Right lobe of liver (tissue), 6 donors: ENCODE results near the gene SFTA2. TPM values are rescaled to one million over a fixed set of nuclear protein-coding genes. Genes with fewer than 3 reads are reported as not detected.
"Not testable (repeated sequence)": the region's sequence is repeated elsewhere in the genome, so short reads cannot be mapped to it uniquely, and the experiment has no call there.

Source experiments
- ATAC-seq, 4 donors: fragments of 200-7000 bp; cut with Tn5 transposase; one replicate each; pipeline ENCODE4 v1.9.1; 2020; ENCODE audit warnings: mild to moderate bottlenecking in 4 of 4, moderate library complexity in 4 of 4
- DNase-seq, 3 donors: peaks; one replicate each; pipeline ENCODE4 v3.0.0-alpha.2; 2020
- H3K27ac ChIP-seq, 3 donors: fragments of 200-600 bp; one replicate each; pipeline ENCODE4 v1.8.0; 2022
- H3K27me3 ChIP-seq, 2 donors: fragments of 200-600 bp; one replicate each; pipeline ENCODE4 v1.8.0; 2022
- H3K36me3 ChIP-seq, 4 donors: fragments of 200-600 bp; sonication (generic) in 1 of 4; one replicate each; pipeline versions ENCODE4 v1.5.1 to v1.8.0; 2017 to 2022; ENCODE audit warnings: control low read depth in 1 of 4
- H3K4me1 ChIP-seq, 4 donors: fragments of 200-600 bp; sonication (generic) in 1 of 4; one replicate each; pipeline versions ENCODE4 v1.5.1 to v1.8.0; 2017 to 2022; ENCODE audit warnings: control low read depth in 1 of 4
- H3K4me3 ChIP-seq, 3 donors: fragments of 200-600 bp; one replicate each; pipeline ENCODE4 v1.8.0; 2022
- H3K9me3 ChIP-seq, 4 donors: fragments of 200-600 bp; sonication (generic) in 1 of 4; one replicate each; pipeline versions ENCODE4 v1.5.1 to v1.8.0; 2017 to 2022; ENCODE audit warnings: control low read depth in 1 of 4
- POLR2A ChIP-seq: fragments of 450-650 bp; IDR thresholded peaks from one replicate; pipeline ENCODE4 v1.6.1; 2017; ENCODE audit warnings: antibody characterized with exemption, mild to moderate bottlenecking
- WGBS: methylation state at CpG from one replicate; pipeline ENCODE4 v1.1.6; 2018; ENCODE audit warnings: low coverage, low lambda C conversion rate; ENCODE audit not compliant: insufficient coverage; ENCODE audit errors: missing lambda C conversion rate; 5-methylcytosine and 5-hydroxymethylcytosine counted together
- intact Hi-C, 2 donors: fragments of 100-400 bp; cut with DNase I; formaldehyde crosslinking; loops; one replicate each; pipeline versions ENCODE4 v1.11.2 to v1.14.1; 2022
- total RNA-seq, 6 experiments: library from RNA; depleted of rRNA in 2 of 6; stranded (reverse); fragments of >200 nt in 2 of 6; fragmentation: NEBNext Ultra II Directional in 3 of 6; extraction: Animal tissue kit (Norgen Biotek cat#: 25700) in 3 of 6; gene quantifications; one replicate each; pipeline versions ENCODE4 v1.1.0 to v1.2.4, GENCODE V29; 2016 to 2023
- TF ChIP-seq, protein P1 (sequence below), 4 donors: fragments of 200-600 bp in 3 of 4; fragments of 450-650 bp in 1 of 4; IDR thresholded peaks; one replicate each; pipeline versions ENCODE4 v1.5.1 to v1.8.0; 2016 to 2022; ENCODE audit warnings: antibody characterized with exemption in 4 of 4, mild to moderate bottlenecking in 2 of 4
- donor health status: DM: no; HTN: yes; CAD: no.
- donor health status: DM: no; HTN: no; CAD: no.
- donor health status: DM: no; HTN: no; CAD: no.
- donor health status: DM: no; HTN: yes; CAD: no.
- donor health status: DM: no; HTN: yes; CAD: no.

Gene SFTA2
- total RNA-seq, 6 experiments from 2014 or later: not detected

GRCh38 chr6:30908700-30909099, 23.3 kb downstream of the SFTA2 start:
- Histone ChIP-seq H3K27ac (no peak overlapping the region), H3K36me3 (peaks cover 0 to 21% (median 7%) of the 10 kb centered on the region in 4 donors), H3K4me3 (peak overlapping the region; percentile 76 to 94 (median 80)), H3K9me3 (no peaks in the 10 kb centered on the region), H3K4me1 (peaks cover 0 to 21% (median 9%) of the 10 kb centered on the region in 4 donors), H3K27me3 (no peaks in the 10 kb centered on the region)
- TF ChIP-seq, protein P1, sequence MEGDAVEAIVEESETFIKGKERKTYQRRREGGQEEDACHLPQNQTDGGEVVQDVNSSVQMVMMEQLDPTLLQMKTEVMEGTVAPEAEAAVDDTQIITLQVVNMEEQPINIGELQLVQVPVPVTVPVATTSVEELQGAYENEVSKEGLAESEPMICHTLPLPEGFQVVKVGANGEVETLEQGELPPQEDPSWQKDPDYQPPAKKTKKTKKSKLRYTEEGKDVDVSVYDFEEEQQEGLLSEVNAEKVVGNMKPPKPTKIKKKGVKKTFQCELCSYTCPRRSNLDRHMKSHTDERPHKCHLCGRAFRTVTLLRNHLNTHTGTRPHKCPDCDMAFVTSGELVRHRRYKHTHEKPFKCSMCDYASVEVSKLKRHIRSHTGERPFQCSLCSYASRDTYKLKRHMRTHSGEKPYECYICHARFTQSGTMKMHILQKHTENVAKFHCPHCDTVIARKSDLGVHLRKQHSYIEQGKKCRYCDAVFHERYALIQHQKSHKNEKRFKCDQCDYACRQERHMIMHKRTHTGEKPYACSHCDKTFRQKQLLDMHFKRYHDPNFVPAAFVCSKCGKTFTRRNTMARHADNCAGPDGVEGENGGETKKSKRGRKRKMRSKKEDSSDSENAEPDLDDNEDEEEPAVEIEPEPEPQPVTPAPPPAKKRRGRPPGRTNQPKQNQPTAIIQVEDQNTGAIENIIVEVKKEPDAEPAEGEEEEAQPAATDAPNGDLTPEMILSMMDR (IDR thresholded peaks at IDR 0.05): no peak
- no peak for TF ChIP-seq POLR2A
- 13% methylated on average over 2 of the region's 2 CpGs for WGBS
- ATAC-seq (no peak), DNase-seq (no peak)
- intact Hi-C loops: no loop called here

DNA sequence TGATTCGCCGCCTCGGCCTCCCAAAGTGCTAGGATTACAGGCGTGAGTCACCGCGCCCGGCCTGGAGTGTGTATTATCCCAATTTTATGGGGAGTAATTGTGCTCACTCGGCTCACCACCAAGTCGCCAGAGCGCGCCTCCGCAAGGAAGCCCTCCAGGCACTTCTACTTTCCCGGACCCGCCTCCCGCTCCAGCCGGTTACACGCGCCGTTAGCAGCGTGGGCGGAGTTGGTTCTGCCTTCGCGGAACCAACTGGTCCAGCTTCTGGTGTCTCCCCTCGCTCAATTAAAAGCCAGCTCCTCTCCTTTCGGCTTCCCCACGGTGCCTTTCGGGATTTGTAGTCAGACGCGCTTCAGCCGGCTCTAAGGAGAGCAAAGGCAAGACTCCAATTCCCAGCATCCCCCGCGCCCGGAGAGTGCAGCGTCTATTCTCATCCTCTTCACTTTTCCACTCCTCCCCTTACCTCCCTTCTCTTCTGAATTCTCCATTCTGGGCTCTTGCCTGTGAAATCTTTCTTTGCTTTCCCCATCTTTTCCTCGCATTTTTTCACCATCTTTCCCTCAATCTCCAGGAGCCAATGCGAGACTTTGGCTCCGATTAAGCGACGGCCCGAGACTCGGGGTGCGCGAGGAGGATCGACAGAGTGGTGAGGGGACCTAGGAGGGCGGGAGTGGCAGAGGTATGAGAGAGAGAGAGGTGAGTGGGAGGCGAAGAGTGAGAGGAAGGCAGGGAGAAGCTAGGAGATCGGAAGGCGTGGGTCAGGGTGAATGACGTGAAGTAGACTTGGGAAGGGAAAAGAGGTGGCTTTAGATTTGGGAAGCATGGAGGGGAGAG, 24.0 kb downstream of the SFTA2 start, which contains the start of gene GTF2H4:
Gene GTF2H4 (plus strand): TSS at position 450 of the 834 bp plus-strand sequence.
- WGBS: 0% methylated on average over 21 of the region's 49 CpGs
- no peaks in the 10 kb centered on the region for H3K9me3 ChIP-seq
- peak; percentile 46 for TF ChIP-seq POLR2A
- TF ChIP-seq, protein P1 (IDR thresholded peaks at IDR 0.05): no peak
- H3K27ac ChIP-seq: peak within 1 kb of the TSS; percentile 25 to 87 (median 73)
- H3K36me3 ChIP-seq: peaks cover 0 to 21% (median 7%) of the 10 kb centered on the region in 4 donors
- peak within 1 kb of the TSS; percentile 76 to 94 (median 80) for H3K4me3 ChIP-seq
- DNase-seq: peak; percentile 94 to 97 (median 97)
- intact Hi-C loops: no loop called here
- H3K27me3 ChIP-seq: no peaks in the 10 kb centered on the region
- ATAC-seq: peak; percentile 97 to 99 (median 98)
- peaks cover 0 to 14% (median 5%) of the 10 kb centered on the region in 4 donors for H3K4me1 ChIP-seq

DNA sequence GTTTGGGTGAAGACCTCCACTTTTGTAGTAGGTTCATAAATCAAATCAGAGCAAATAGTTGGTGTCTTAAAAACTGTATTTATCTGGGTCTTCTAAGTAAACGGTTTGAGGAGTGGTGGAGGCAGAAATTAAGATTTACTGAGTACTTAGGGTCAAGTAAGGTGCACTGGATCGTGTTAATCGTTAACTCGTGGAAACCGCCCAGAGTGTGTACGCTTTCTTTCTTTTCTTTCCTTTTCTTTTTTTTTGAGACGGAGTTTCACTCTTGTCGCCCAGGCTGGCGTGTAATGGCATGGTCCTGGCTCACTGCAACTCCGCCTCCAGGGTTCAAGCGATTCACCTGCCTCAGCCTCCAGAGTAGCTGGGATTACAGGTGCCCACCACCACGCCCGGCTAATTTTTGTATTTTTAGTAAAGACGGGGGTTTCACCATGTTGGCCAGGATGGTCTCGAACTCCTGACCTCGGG, 24.6 kb downstream of the SFTA2 start:
- WGBS: 21% methylated on average over 13 of the region's 16 CpGs

GRCh38 chr6:30903236-30903635, 28.7 kb downstream of the SFTA2 start:
- H3K4me3 ChIP-seq: no peak overlapping the region
- H3K9me3 ChIP-seq: no peaks in the 10 kb centered on the region
- ATAC-seq (no peak), DNase-seq (peak in 1 of 3 donors; percentile 13)
- no peaks in the 10 kb centered on the region for H3K4me1 ChIP-seq
- intact Hi-C loops: no loop called here
- H3K36me3 ChIP-seq: no peaks in the 10 kb centered on the region
- TF ChIP-seq, protein P1 (IDR thresholded peaks at IDR 0.05): no peak
- H3K27ac ChIP-seq: no peak overlapping the region
- WGBS: 92% methylated on average over 4 of the region's 4 CpGs
- no peaks in the 10 kb centered on the region for H3K27me3 ChIP-seq

More for the DNA sequence above, 24.6 kb downstream of the SFTA2 start:
- peak in 1 of 3 donors; percentile 74 for DNase-seq
- ATAC-seq: peak; percentile 25 to 62 (median 58)
- Histone ChIP-seq H3K36me3 (peaks cover 0 to 21% (median 7%) of the 10 kb centered on the region in 4 donors), H3K4me3 (peak overlapping the region; percentile 76 to 94 (median 80)), H3K27ac (peak overlapping the region; percentile 25 to 87 (median 73))
- intact Hi-C loops, H3K9me3 ChIP-seq, H3K27me3 ChIP-seq, H3K4me1 ChIP-seq: not testable (repeated sequence)

DNA sequence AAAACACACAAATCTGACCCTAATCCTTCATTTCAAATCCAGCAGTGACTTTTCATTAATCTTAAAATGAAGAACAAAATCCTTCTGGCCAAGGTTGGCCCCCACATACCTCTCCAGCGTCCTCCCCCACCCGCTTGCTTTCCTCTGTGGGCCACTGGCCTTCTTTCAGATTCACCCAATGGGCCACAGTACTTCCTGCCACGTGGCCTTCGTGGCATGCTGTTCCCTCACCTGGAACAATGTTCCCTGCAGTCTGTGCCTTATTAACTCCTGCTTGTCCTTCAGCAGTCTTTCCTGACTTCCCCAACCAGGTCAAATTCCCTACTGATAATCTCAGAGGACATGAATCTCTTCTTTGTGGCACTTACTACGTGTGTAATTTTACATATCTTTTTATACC, 29.3 kb downstream of the SFTA2 start:
- Histone ChIP-seq H3K27me3 (no peaks in the 10 kb centered on the region), H3K36me3 (no peaks in the 10 kb centered on the region), H3K27ac (no peak overlapping the region), H3K4me1 (no peaks in the 10 kb centered on the region), H3K9me3 (no peaks in the 10 kb centered on the region), H3K4me3 (no peak overlapping the region)
- peak in 1 of 3 donors; percentile 7 for DNase-seq
- intact Hi-C loops: no loop called here
- 45% methylated on average over 5 of the region's 5 CpGs for WGBS
- ATAC-seq: no peak
- TF ChIP-seq POLR2A: no peak

DNA sequence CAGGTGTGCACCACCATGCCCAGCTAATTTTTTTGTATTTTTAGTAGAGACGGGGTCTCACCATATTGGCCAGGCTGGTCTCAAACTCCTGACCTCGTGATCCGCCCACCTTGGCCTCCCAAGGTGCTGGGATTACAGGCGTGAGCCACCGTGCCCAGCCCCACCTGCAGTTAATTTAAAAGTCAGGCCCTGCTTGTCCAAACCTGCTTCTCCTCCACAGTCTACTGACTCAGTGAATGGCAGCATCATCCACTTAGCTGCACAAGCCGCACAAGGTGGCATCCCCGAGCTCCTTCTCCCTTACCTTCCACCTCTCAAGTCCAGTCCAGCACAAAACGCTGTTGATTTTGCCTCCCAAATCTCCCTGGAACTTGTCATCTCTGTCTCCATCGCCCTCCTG, 29.8 kb downstream of the SFTA2 start:
- H3K36me3 ChIP-seq, H3K4me3 ChIP-seq, H3K27ac ChIP-seq, ATAC-seq, H3K9me3 ChIP-seq, intact Hi-C loops, H3K27me3 ChIP-seq, H3K4me1 ChIP-seq: not testable (repeated sequence)
- DNase-seq: peak in 1 of 3 donors; percentile 14
- 77% methylated on average over 5 of the region's 9 CpGs for WGBS
